IPS-15b (cell line): ENCODE data around the gene FOXL2.

ENCODE experiments used
- H3K27me3 ChIP-seq: one replicate; pipeline ENCODE4 v1.6.1; 2013; ENCODE audit warnings: low read length; ENCODE audit not compliant: control insufficient read depth, insufficient read depth
- H3K36me3 ChIP-seq: one replicate; pipeline ENCODE4 v1.6.1; 2013; ENCODE audit warnings: low read length; ENCODE audit not compliant: control insufficient read depth, insufficient read depth
- H3K4me1 ChIP-seq: one replicate; pipeline ENCODE4 v1.6.1; 2013; ENCODE audit warnings: mild to moderate bottlenecking, low read length; ENCODE audit not compliant: control insufficient read depth, insufficient read depth
- H3K4me3 ChIP-seq: one replicate; pipeline ENCODE4 v1.5.1; 2013; ENCODE audit warnings: low read depth, low read length
- H3K9ac ChIP-seq: one replicate; pipeline ENCODE4 v1.6.1; 2013; ENCODE audit warnings: low read depth, mild to moderate bottlenecking, low read length
- H3K9me3 ChIP-seq: one replicate; pipeline ENCODE4 v1.6.1; 2013; ENCODE audit warnings: mild to moderate bottlenecking, low read length; ENCODE audit not compliant: control insufficient read depth, insufficient read depth

The FOXL2 gene

GRCh38 chr3:138916824-138917223 is 30.1 kb downstream of the FOXL2 start:
- Histone ChIP-seq H3K36me3 (no peaks in the 10 kb centered on the region), H3K4me3 (no peak overlapping the region), H3K9me3 (no peaks in the 10 kb centered on the region), H3K9ac (no peak overlapping the region), H3K4me1 (no peaks in the 10 kb centered on the region), H3K27me3 (peaks cover 9% of the 10 kb centered on the region)

- peaks cover 9% of the 10 kb centered on the region for H3K27me3 ChIP-seq
- H3K4me3 ChIP-seq, result peak overlapping the region; percentile 89
- H3K4me1 ChIP-seq, result no peaks in the 10 kb centered on the region
- no peaks in the 10 kb centered on the region for H3K36me3 ChIP-seq
- H3K9ac ChIP-seq, result peak overlapping the region; percentile 90
- H3K9me3 ChIP-seq, result no peaks in the 10 kb centered on the region
These were observed 31.1 kb downstream of the FOXL2 start for GRCh38 chr3:138915503-138916498.

GRCh38 chr3:138914870-138915502 is 32.0 kb downstream of the FOXL2 start:
- Histone ChIP-seq H3K4me1 (no peaks in the 10 kb centered on the region), H3K27me3 (peaks cover 9% of the 10 kb centered on the region), H3K36me3 (no peaks in the 10 kb centered on the region), H3K4me3 (peak overlapping the region; percentile 89), H3K9ac (no peak overlapping the region), H3K9me3 (no peaks in the 10 kb centered on the region)

DNA sequence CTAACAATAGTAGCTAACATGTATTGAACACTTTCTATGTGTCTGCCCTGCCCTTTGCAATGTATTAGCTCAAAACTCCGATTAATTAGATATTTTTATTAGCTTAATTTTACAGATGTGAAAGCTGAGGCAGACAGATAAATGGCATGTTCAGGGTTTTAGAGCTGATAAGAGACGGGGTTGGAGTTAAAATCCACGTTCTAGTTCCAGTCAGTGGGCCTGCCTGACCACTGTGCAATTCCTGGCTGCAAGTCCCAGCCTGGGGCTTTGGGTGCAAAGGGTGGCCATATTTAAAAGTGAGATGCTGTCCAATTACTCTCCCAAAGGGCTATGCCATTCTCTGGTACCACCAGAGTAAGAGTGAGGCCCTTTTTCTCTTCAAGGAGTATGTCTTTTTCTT is 33.2 kb downstream of the FOXL2 start:
- Histone ChIP-seq H3K36me3 (no peaks in the 10 kb centered on the region), H3K27me3 (peaks cover 9% of the 10 kb centered on the region), H3K4me1 (no peaks in the 10 kb centered on the region), H3K4me3 (no peak overlapping the region), H3K9ac (no peak overlapping the region), H3K9me3 (no peaks in the 10 kb centered on the region)

GRCh38 chr3:138912237-138912636 is 34.7 kb downstream of the FOXL2 start:
- no peaks in the 10 kb centered on the region for H3K4me1 ChIP-seq
- no peak overlapping the region for H3K4me3 ChIP-seq
- H3K27me3 ChIP-seq, result peaks cover 9% of the 10 kb centered on the region
- H3K9me3 ChIP-seq, result no peaks in the 10 kb centered on the region
- no peak overlapping the region for H3K9ac ChIP-seq
- no peaks in the 10 kb centered on the region for H3K36me3 ChIP-seq

DNA sequence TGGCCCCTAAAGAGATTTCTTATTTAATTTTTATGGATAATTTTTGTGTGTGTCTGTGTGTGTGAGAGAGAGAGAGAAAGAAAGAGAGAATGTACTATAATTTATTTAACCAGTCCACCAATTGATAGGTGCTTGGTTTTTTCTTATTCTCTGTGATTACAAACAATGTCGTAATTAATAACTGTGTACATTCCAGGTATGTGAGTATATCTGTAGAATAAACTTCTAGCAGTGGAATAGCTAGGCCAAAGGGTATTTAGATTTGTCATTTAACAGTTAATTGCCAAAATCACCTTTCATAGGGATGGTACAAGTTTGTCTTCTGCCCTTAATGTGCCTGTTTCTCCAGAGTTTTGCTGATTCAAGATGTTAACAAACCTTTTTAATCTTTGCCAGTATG is 35.3 kb downstream of the FOXL2 start:
- Histone ChIP-seq H3K36me3 (no peaks in the 10 kb centered on the region), H3K4me3 (no peak overlapping the region), H3K4me1 (no peaks in the 10 kb centered on the region), H3K9me3 (no peaks in the 10 kb centered on the region), H3K9ac (no peak overlapping the region), H3K27me3 (peaks cover 6% of the 10 kb centered on the region)

DNA sequence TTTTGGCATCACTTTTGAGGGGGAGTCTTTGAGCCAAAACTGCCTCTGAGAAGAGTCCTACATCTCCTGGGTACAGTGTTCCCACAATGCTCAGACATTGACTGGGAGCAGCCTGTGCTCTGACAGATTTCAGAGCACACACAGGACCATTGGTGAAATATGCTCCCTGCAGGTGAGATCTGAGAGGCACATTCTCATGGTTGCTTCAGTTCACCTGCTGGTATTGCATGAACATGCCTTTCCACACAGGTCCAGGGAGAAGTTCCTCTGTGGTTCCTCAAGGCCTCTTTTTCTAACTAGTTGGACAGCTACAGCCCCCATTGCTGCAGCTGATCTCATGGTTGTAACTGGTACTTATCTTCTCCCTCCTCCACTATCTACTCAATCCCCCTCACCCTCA is 37.0 kb downstream of the FOXL2 start:
- Histone ChIP-seq H3K4me3 (no peak overlapping the region), H3K9me3 (no peaks in the 10 kb centered on the region), H3K9ac (no peak overlapping the region), H3K36me3 (no peaks in the 10 kb centered on the region), H3K27me3 (peaks cover 4% of the 10 kb centered on the region), H3K4me1 (no peaks in the 10 kb centered on the region)

- no peaks in the 10 kb centered on the region for H3K4me1 ChIP-seq
- H3K4me3 ChIP-seq, result no peak overlapping the region
- no peak overlapping the region for H3K9ac ChIP-seq
- no peaks in the 10 kb centered on the region for H3K9me3 ChIP-seq
- H3K27me3 ChIP-seq, result peaks cover 3% of the 10 kb centered on the region
- no peaks in the 10 kb centered on the region for H3K36me3 ChIP-seq
These were observed 38.1 kb downstream of the FOXL2 start for GRCh38 chr3:138908846-138909245.

DNA sequence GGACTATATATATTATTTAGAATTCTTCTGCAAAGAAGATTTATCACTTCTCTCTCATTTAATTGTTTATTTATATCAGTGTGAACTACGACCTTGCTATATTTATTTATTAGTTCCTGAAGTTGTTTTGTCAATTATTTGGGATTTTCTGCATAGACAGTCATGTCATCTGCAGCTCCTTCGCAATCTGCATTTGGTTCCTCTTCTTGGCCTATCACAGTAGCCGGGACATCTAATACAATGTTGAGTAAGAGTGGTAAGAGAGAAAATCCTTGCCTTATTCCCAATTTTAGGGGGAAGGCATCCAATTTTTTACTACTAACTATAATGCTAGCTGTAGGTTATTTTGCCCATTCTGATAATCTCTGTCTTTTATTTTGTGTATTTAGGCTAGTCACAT is 39.4 kb downstream of the FOXL2 start:
- H3K36me3 ChIP-seq, result no peaks in the 10 kb centered on the region
- H3K27me3 ChIP-seq, result no peaks in the 10 kb centered on the region
- H3K9me3 ChIP-seq, result no peaks in the 10 kb centered on the region
- no peaks in the 10 kb centered on the region for H3K4me1 ChIP-seq
- no peak overlapping the region for H3K4me3 ChIP-seq
- H3K9ac ChIP-seq, result no peak overlapping the region

DNA sequence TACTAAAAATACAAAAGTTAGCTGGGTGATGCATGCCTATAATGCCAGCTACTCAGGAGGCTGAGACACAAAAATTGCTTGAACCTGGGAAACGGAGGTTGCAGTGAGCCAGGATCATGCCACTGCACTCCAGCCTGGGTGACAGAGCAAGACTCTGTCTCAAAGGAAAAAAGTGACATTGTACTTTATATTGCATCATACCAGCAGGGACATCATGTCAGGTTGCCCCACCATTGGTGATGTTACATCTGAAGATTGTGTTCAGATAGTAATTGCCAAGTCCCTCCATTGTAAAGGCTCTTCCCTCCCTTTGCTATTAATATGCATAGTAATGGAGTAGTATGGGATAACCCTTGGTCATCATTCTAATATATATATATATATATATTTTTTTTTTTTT is 44.8 kb downstream of the FOXL2 start:
- Histone ChIP-seq H3K36me3 (no peaks in the 10 kb centered on the region), H3K27me3 (no peaks in the 10 kb centered on the region), H3K4me3 (no peak overlapping the region), H3K4me1 (no peaks in the 10 kb centered on the region), H3K9ac (no peak overlapping the region), H3K9me3 (no peaks in the 10 kb centered on the region)

DNA sequence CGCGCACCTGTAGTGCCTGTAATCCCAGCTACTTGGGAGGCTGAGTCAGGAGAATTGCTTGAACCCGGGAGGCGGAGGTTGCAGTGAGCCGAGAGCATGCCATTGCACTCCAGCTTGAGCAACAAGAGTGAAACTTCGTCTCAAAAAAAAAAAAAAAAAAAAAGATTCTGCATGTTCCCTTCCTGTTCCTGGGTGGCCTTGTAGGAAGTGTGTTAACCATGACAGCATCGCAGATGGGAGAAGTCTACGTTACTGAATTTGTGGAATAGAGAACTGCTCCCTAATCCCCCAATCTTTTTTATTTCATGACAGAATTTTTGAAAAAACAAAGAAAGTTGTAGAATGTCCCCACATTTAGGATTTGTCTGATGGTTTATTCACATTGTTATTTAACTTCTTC is 45.4 kb downstream of the FOXL2 start:
- Histone ChIP-seq H3K36me3 (no peaks in the 10 kb centered on the region), H3K4me3 (no peak overlapping the region), H3K9me3 (no peaks in the 10 kb centered on the region), H3K9ac (no peak overlapping the region), H3K27me3 (no peaks in the 10 kb centered on the region), H3K4me1 (no peaks in the 10 kb centered on the region)
